ENCODE results near the gene GPR21. TPM values are rescaled to one million over a fixed set of nuclear protein-coding genes. Genes with fewer than 3 reads are reported as not detected.

GPR21 gene
- total RNA-seq, 4 donors from 2014 or later = 0.39 to 4.2 (median 3.2) TPM

DNA sequence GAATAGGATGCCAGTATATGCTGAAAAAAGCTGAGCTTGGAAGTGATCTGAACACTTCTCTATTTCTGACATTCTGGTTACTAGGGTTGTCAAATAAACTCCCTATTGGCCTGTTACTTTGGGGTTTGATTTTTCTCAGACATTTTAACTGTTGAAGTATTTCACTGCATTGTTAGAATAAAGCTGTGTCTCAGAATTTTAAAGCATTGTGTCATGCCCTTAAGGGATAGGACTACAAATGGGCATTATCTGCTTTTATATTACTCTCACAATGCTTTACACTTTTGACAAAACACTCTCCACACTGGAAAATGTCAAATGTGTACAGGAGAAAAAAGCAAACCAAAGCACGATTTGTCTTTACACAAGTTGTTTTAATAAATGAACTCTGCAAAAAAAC, 16.8 kb upstream of the GPR21 start:
- WGBS, 2 donors (ENCODE audit: low coverage in 1 of 2) = 50 to 59% methylated on average over 1 of the region's 1 CpG
- H3K27ac ChIP-seq = no peak overlapping the region
- no peaks in the 10 kb centered on the region for H3K27me3 ChIP-seq
- no peak overlapping the region for H3K4me3 ChIP-seq
- peaks cover 0 to 80% of the 10 kb centered on the region in 2 donors for H3K36me3 ChIP-seq
- peaks cover 0 to 11% (median 0%) of the 10 kb centered on the region in 3 donors for H3K4me1 ChIP-seq
- no peaks in the 10 kb centered on the region for H3K9me3 ChIP-seq
- no peak for ATAC-seq
- TF ChIP-seq, protein P1, sequence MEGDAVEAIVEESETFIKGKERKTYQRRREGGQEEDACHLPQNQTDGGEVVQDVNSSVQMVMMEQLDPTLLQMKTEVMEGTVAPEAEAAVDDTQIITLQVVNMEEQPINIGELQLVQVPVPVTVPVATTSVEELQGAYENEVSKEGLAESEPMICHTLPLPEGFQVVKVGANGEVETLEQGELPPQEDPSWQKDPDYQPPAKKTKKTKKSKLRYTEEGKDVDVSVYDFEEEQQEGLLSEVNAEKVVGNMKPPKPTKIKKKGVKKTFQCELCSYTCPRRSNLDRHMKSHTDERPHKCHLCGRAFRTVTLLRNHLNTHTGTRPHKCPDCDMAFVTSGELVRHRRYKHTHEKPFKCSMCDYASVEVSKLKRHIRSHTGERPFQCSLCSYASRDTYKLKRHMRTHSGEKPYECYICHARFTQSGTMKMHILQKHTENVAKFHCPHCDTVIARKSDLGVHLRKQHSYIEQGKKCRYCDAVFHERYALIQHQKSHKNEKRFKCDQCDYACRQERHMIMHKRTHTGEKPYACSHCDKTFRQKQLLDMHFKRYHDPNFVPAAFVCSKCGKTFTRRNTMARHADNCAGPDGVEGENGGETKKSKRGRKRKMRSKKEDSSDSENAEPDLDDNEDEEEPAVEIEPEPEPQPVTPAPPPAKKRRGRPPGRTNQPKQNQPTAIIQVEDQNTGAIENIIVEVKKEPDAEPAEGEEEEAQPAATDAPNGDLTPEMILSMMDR (IDR thresholded peaks at IDR 0.05) = no peak
- TF ChIP-seq EP300 (IDR thresholded peaks at IDR 0.05) (no peak), POLR2A (IDR thresholded peaks at IDR 0.05) (no peak), POLR2AphosphoS5 (IDR thresholded peaks at IDR 0.05) (no peak)

DNA sequence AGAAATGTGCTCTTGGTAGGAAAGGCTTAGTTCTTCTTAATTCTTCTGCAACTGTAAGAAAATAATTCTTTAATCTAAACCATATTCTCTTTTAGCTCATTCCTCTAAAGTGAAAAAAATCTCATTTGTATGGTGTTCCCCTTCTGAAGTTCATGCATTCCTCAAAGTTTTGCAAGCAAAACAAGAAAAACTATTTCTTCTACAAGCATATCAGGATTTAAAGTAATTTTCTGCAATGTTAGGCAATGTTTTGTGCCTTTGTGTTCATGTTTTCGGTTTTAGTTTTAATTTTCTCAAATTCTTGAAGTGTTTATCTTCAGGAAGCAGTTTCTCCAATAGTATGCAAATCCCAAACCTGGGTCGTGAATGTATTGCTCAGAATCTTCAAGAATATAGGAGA, 12.7 kb upstream of the GPR21 start:
- Histone ChIP-seq H3K4me1 (no peaks in the 10 kb centered on the region), H3K27me3 (no peaks in the 10 kb centered on the region), H3K9me3 (no peaks in the 10 kb centered on the region), H3K4me3 (no peak overlapping the region), H3K27ac (no peak overlapping the region), H3K36me3 (peaks cover 0 to 72% of the 10 kb centered on the region in 2 donors)
- ATAC-seq = no peak
- 90 to 100% methylated on average over 1 to 2 of the region's 2 CpGs for WGBS, 2 donors (ENCODE audit: low coverage in 1 of 2)
- TF ChIP-seq POLR2A (IDR thresholded peaks at IDR 0.05) (no peak), EP300 (IDR thresholded peaks at IDR 0.05) (no peak), POLR2AphosphoS5 (IDR thresholded peaks at IDR 0.05) (no peak)
- TF ChIP-seq, protein P1 (IDR thresholded peaks at IDR 0.05) = no peak

DNA sequence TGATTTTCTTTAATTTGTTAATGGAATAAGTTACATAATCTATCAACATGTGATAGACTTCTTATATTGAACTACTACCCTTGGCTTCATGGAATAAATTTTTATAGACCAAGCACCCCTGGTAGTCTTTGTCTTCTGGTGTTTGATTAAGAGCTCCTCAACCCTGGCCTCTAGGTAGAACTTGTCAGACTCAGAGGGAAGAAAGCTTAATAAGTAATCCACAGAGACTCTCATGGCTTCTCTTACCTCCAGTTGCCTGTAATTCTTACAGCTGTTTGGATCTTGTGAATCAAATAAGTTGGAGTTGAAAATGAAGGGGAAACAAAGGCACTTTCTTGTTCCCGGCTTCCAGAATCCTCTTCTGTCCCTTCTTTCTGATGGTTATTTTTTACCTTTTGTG, 7.0 kb upstream of the GPR21 start:
- Histone ChIP-seq H3K4me3 (no peak overlapping the region), H3K27ac (no peak overlapping the region), H3K9me3 (no peaks in the 10 kb centered on the region), H3K27me3 (no peaks in the 10 kb centered on the region), H3K36me3 (peaks cover 0 to 66% of the 10 kb centered on the region in 2 donors), H3K4me1 (peaks cover 0 to 19% (median 5%) of the 10 kb centered on the region in 3 donors)
- TF ChIP-seq POLR2A (IDR thresholded peaks at IDR 0.05) (no peak), EP300 (IDR thresholded peaks at IDR 0.05) (no peak), POLR2AphosphoS5 (IDR thresholded peaks at IDR 0.05) (no peak)
- TF ChIP-seq, protein P1 (IDR thresholded peaks at IDR 0.05) = no peak
- 94 to 100% methylated on average over 1 of the region's 1 CpG for WGBS, 2 donors (ENCODE audit: low coverage in 1 of 2)
- ATAC-seq = no peak

DNA sequence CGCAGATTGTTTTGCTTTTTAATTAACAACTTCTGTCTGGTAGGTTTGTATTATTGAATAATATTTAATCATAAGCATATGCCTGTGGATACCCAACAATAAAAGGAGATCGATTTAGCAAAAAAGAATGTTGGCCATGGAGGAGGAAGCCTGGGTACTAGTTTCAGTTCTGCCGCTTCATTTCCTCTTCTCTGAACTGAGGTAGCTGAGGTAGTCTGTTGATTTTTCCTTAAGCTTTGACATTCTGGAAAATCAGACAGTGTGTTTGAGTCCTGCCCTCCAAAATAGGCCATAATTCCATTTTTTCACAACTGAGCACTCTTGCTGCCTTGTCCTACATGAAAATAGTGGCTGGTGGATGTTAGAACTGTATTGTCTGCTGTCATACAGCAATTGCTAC, 6.0 kb upstream of the GPR21 start:
- no peak for TF ChIP-seq POLR2A (IDR thresholded peaks at IDR 0.05)
- TF ChIP-seq, protein P1 (IDR thresholded peaks at IDR 0.05) = no peak
- no peak for TF ChIP-seq POLR2AphosphoS5 (IDR thresholded peaks at IDR 0.05)
- no peak for TF ChIP-seq EP300 (IDR thresholded peaks at IDR 0.05)

DNA sequence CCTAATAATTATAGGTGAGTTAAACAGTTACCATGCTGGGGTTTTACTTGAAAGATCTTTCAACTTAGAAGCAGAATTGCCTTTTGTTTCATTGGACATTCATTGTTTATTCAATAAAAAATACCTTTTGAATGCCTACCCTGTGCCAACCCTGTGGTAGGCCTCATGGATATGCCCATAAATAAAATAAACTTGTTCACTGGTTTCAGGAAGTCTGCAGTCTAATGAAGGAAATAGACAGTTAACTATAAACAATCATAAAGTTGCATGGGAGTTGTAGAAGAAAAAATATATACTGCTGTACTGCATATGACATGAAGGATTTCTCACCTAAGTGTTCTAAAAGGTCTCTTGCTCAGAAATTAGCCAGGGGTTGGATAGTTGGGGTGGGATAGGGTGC, 5.3 kb upstream of the GPR21 start:
- ATAC-seq = no peak
- Histone ChIP-seq H3K4me3 (no peak overlapping the region), H3K9me3 (no peaks in the 10 kb centered on the region), H3K27ac (no peak overlapping the region), H3K27me3 (no peaks in the 10 kb centered on the region), H3K36me3 (peaks cover 0 to 49% of the 10 kb centered on the region in 2 donors), H3K4me1 (peaks cover 0 to 36% (median 11%) of the 10 kb centered on the region in 3 donors)
- TF ChIP-seq, protein P1 (IDR thresholded peaks at IDR 0.05) = no peak
- TF ChIP-seq POLR2AphosphoS5 (IDR thresholded peaks at IDR 0.05) (no peak), EP300 (IDR thresholded peaks at IDR 0.05) (no peak), POLR2A (IDR thresholded peaks at IDR 0.05) (no peak)

More for the DNA sequence above, 6.0 kb upstream of the GPR21 start:
- Histone ChIP-seq H3K9me3 (no peaks in the 10 kb centered on the region), H3K4me3 (no peak overlapping the region), H3K27me3 (no peaks in the 10 kb centered on the region), H3K27ac (no peak overlapping the region), H3K4me1 (peaks cover 0 to 30% (median 5%) of the 10 kb centered on the region in 3 donors), H3K36me3 (peaks cover 0 to 55% of the 10 kb centered on the region in 2 donors)
- 45 to 54% methylated on average over 3 of the region's 3 CpGs for WGBS, 2 donors (ENCODE audit: low coverage in 1 of 2)
- no peak for ATAC-seq
